Ovary (tissue), 3 donors: ENCODE measurements around the gene GALNT16.

Source experiments
- CTCF ChIP-seq, 3 donors: fragments of 450-650 bp in 2 of 3; fragments of 200-600 bp in 1 of 3; IDR thresholded peaks; one replicate each; pipeline versions ENCODE4 v1.5.1 to v1.8.0; 2016 to 2022; ENCODE audit warnings: antibody characterized with exemption in 3 of 3, mild to moderate bottlenecking in 1 of 3
- EP300 ChIP-seq: sonication (generic); formaldehyde crosslinking; IDR thresholded peaks from one replicate; pipeline ENCODE4 v1.6.1; 2017; ENCODE audit warnings: antibody characterized with exemption
- POLR2A ChIP-seq: fragments of 450-650 bp; IDR thresholded peaks from one replicate; pipeline ENCODE4 v1.6.1; 2017; ENCODE audit warnings: antibody characterized with exemption, mild to moderate bottlenecking, moderate library complexity
- donor health status: DM: no; HTN: no; CAD: no.

- TF ChIP-seq EP300 (no peak), CTCF (IDR thresholded peaks at IDR 0.05) (no peak), POLR2A (no peak)
Measured at GRCh38 chr14:69376439-69376838, 116.5 kb downstream of the GALNT16 start.
